Gastrocnemius medialis (tissue), 4 donors: Measurements from ENCODE around the gene CCT6A. TPM values are rescaled to one million over a fixed set of nuclear protein-coding genes. Genes with fewer than 3 reads are reported as not detected.
"Not testable (repeated sequence)": the region's sequence is repeated elsewhere in the genome, so short reads cannot be mapped to it uniquely, and the experiment has no call there.

Experiments
- ATAC-seq, 2 donors: fragments of 150-250 bp; one replicate each; pipeline ENCODE4 v1.9.1; 2016
- DNase-seq, 2 donors: peaks; one replicate each; pipeline ENCODE4 v3.0.0-alpha.2; 2019
- H3K27ac ChIP-seq, 4 donors: fragments of 200-600 bp; sonication (generic); 1 replicate in 1 of 4; 2 replicates in 3 of 4; pipeline ENCODE4 v1.5.1; 2016 to 2018; ENCODE audit warnings: mild to moderate bottlenecking in 2 of 4, moderate library complexity in 1 of 4
- H3K27me3 ChIP-seq, 3 donors: fragments of 200-600 bp; sonication (generic) in 2 of 3; 1 replicate in 1 of 3; 2 replicates in 2 of 3; pipeline versions ENCODE4 v1.5.1 to v1.6.0; 2016 to 2019; ENCODE audit warnings: mild to moderate bottlenecking in 1 of 3, moderate library complexity in 1 of 3
- H3K36me3 ChIP-seq, 2 donors: fragments of 200-600 bp; sonication (generic) in 1 of 2; one replicate each; pipeline ENCODE4 v1.5.1; 2017 to 2018
- H3K4me1 ChIP-seq, 2 donors: fragments of 200-600 bp; sonication (generic) in 1 of 2; one replicate each; pipeline ENCODE4 v1.5.1; 2016 to 2017; ENCODE audit warnings: mild to moderate bottlenecking in 2 of 2
- H3K4me3 ChIP-seq, 4 donors: fragments of 200-600 bp; sonication (generic) in 3 of 4; 1 replicate in 1 of 4; 2 replicates in 3 of 4; pipeline ENCODE4 v1.5.1; 2016 to 2019; ENCODE audit warnings: mild to moderate bottlenecking in 2 of 4
- H3K9me3 ChIP-seq, 3 donors: fragments of 200-600 bp; sonication (generic) in 2 of 3; 1 replicate in 1 of 3; 2 replicates in 2 of 3; pipeline ENCODE4 v1.5.1; 2016 to 2019
- POLR2A ChIP-seq, 2 donors: fragments of 450-650 bp; IDR thresholded peaks; one replicate each; pipeline ENCODE4 v1.6.1; 2017; ENCODE audit warnings: antibody characterized with exemption in 2 of 2, mild to moderate bottlenecking in 2 of 2, moderate library complexity in 2 of 2
- in situ Hi-C, 4 donors: fragments of 200-750 bp; cut with MboI; loops; one replicate each; pipeline versions ENCODE4 v1.15.0 to v1.8.0; 2017; ENCODE audit warnings: low sequenced_read_pairs in 4 of 4
- intact Hi-C: fragments of 100-400 bp; cut with DNase I; formaldehyde crosslinking; loops from one replicate; pipeline ENCODE4 v1.15.1; 2023; ENCODE audit warnings: low total_unique reads
- total RNA-seq, 4 donors: library from RNA; depleted of rRNA; stranded (reverse); fragments of >200 nt; gene quantifications; one replicate each; pipeline versions ENCODE4 v1.1.0 to v1.2.3, GENCODE V29; 2016
- TF ChIP-seq, protein P1 (sequence below), 5 experiments: fragments of 450-650 bp in 3 of 5; fragments of 200-600 bp in 2 of 5; sonication (generic) in 2 of 5; IDR thresholded peaks in 4 of 5; conservative IDR thresholded peaks in 1 of 5; 1 replicate in 4 of 5; 2 replicates in 1 of 5; pipeline ENCODE4 v1.5.1; 2016 to 2019; ENCODE audit warnings: antibody characterized with exemption in 5 of 5, mild to moderate bottlenecking in 3 of 5, moderate library complexity in 3 of 5

The CCT6A gene
- total RNA-seq, 4 donors from 2014 or later: 95.9 to 158 (median 114) TPM

DNA sequence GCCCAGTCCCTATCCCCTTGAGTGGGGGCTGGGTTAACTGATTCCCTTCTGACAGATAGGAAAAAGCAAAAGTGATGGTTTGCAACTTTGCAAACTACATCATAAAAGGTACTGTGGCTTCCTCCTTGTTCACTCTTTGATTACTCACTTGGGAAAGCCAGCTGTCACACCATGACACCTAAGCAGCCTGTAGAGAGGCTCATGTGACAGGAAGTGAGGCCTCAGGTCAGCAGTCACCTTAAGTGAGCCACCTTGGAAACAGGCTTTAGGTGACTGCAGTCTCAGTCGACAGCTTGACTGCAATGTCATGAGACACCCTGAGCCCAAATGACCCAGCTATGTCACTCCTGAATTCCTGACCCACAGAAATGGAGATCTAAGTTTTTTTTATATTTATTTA, 59.0 kb downstream of the CCT6A start:
- Histone ChIP-seq H3K27me3 (peaks cover 0 to 2% (median under 1%) of the 10 kb centered on the region in 3 donors), H3K36me3 (no peaks in the 10 kb centered on the region), H3K9me3 (no peaks in the 10 kb centered on the region), H3K4me3 (no peak overlapping the region), H3K27ac (no peak overlapping the region), H3K4me1 (peaks cover 0 to 3% of the 10 kb centered on the region in 2 donors)
- in situ Hi-C loops (no loop called here), intact Hi-C loops (no loop called here)
- DNase-seq: no peak
- no peak for ATAC-seq
- no peak for TF ChIP-seq POLR2A (IDR thresholded peaks at IDR 0.05)
- TF ChIP-seq, protein P1, sequence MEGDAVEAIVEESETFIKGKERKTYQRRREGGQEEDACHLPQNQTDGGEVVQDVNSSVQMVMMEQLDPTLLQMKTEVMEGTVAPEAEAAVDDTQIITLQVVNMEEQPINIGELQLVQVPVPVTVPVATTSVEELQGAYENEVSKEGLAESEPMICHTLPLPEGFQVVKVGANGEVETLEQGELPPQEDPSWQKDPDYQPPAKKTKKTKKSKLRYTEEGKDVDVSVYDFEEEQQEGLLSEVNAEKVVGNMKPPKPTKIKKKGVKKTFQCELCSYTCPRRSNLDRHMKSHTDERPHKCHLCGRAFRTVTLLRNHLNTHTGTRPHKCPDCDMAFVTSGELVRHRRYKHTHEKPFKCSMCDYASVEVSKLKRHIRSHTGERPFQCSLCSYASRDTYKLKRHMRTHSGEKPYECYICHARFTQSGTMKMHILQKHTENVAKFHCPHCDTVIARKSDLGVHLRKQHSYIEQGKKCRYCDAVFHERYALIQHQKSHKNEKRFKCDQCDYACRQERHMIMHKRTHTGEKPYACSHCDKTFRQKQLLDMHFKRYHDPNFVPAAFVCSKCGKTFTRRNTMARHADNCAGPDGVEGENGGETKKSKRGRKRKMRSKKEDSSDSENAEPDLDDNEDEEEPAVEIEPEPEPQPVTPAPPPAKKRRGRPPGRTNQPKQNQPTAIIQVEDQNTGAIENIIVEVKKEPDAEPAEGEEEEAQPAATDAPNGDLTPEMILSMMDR (IDR thresholded peaks at IDR 0.05 in 4 of 5, conservative IDR thresholded peaks at IDR 0.05 in 1 of 5): no peak

DNA sequence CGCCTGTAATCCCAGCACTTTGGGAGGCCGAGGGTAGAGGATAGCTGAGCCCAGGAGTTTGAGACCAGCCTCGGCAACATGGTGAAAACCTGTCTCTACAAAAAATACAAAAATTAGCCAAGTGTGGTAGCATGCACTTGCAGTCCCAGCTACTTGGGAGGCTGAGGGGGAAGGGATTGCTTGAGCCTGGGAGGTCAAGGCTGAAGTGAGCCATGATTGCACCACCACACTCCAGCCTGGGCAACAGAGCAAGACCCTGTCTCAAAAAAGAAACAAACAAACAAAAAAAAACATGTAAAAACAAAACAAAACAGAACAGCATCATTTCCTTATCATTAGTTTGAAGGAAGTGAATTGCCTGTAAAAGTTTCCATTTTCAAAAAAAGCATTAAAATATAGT, 60.7 kb downstream of the CCT6A start:
- H3K9me3 ChIP-seq, H3K27ac ChIP-seq, in situ Hi-C loops, H3K4me3 ChIP-seq, ATAC-seq, DNase-seq, H3K36me3 ChIP-seq, H3K4me1 ChIP-seq, intact Hi-C loops: not testable (repeated sequence)
- H3K27me3 ChIP-seq: peaks cover 9 to 13% (median 11%) of the 10 kb centered on the region in 3 donors

Other genes starting within 250 kb of the CCT6A start
- gene SEPTIN14, start 189.0 kb upstream of the CCT6A start, total RNA-seq: not detected
- gene ZNF713, start 164.3 kb upstream of the CCT6A start, total RNA-seq: 1 to 10 TPM in 3 of 4 donors, under 1 TPM in 1; 0.61 to 4.2 (median 1.5) TPM
- 10 to 100 TPM; 14.0 to 38.3 (median 22.0) TPM for gene MRPS17, start 99.9 kb upstream of the CCT6A start, total RNA-seq
- 100 to 1,000 TPM; 234 to 382 (median 354) TPM for gene NIPSNAP2, start 87.2 kb upstream of the CCT6A start, total RNA-seq
- gene PSPH, start 321 bp upstream of the CCT6A start, total RNA-seq: 1 to 10 TPM; 2.1 to 4.7 (median 3.9) TPM
- gene SUMF2, start 12.5 kb downstream of the CCT6A start, total RNA-seq: 10 to 100 TPM; 29.8 to 32.0 (median 31.1) TPM
- gene PHKG1, start 41.2 kb downstream of the CCT6A start, total RNA-seq: 100 to 1,000 TPM in 1 of 4 donors, 10 to 100 TPM in 3; 30.1 to 211 (median 57.2) TPM
- gene CHCHD2, start 54.7 kb downstream of the CCT6A start, total RNA-seq: 100 to 1,000 TPM; 540 to 822 (median 655) TPM
- gene NUPR2, start 64.7 kb downstream of the CCT6A start, total RNA-seq: not detected